OCI-LY1 (cell line): ENCODE data around the gene SLC24A4.

Source experiments
- CTCF ChIP-seq: fragments of 200-600 bp; sonication (generic), shearing (Covaris generic); IDR thresholded peaks from 2 replicates; pipeline ENCODE4 v1.5.1; 2017; ENCODE audit warnings: mild to moderate bottlenecking, antibody characterized with exemption, low read length, moderate library complexity, mixed read lengths
- EZH2 ChIP-seq: fragments of 200-600 bp; sonication (generic), shearing (Covaris generic); IDR thresholded peaks from 2 replicates; pipeline ENCODE4 v1.8.0; 2017; ENCODE audit warnings: borderline replicate concordance, mixed run types, mild to moderate bottlenecking, antibody characterized with exemption, low read length, moderate library complexity, mixed read lengths

DNA sequence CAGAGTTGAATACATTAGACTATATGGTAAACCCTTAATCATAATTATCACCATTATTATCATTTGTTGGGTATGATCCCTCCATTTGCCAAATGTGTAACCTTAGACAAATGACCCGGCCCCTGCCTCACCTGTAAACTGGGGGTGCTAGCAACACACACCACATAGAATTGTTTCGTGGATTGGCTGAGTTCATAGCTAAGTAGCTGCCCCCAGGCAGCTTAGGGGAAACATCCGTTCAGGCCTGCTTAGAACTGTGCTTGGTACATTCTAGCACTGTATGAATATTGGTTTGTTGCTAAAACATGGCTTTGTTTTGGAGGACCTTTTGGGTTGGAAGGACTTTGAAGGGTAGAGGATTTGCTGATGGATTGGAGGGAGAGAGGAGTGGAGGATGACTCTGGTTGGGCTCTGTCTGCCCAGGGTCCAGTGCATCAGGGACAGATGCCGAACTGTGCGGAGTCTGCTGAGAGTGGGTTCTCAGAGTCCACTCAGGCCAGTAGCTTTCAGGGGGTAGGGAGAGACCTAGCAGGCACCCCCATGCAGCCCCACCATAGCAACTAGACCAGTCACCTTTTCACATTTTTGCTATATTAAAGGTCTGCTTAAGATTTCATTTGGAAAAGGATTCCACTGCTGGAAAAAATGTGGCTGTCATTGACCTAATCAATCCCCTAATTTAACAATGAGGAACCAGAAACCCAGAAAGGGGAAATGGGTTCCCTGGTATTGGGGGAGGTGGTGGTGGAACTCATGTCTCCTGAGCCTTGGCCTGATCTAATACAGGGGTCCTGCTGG is 192.8 kb downstream of the SLC24A4 start:
- TF ChIP-seq CTCF (no peak), EZH2 (no peak)
